Stromal cell of bone marrow (primary cell): ENCODE results near the gene DIPK1A.

Experiments
- DNase-seq: peaks from one replicate; pipeline ENCODE4 v3.0.0-alpha.2; 2012; ENCODE audit warnings: low read depth

The DIPK1A gene

DNA sequence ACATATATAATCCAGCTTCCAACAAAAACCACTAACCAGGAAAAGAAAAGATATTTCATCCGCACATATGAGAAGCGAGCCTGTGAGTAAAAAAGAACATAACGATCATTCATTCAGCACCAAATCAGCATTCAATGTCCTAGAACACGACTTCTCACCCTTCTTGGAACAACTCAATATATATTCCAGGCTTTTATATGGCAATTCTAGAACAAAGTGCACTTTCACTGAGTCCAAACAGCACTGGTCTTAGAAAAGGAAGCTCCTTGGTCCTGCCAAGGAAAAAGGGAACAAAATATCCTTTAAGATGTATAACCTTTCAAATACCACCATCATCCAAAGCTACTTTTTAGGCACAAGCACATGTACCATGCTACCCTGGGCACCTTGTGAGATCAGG lies 84.9 kb downstream of the DIPK1A start:
- no peak for DNase-seq

DNA sequence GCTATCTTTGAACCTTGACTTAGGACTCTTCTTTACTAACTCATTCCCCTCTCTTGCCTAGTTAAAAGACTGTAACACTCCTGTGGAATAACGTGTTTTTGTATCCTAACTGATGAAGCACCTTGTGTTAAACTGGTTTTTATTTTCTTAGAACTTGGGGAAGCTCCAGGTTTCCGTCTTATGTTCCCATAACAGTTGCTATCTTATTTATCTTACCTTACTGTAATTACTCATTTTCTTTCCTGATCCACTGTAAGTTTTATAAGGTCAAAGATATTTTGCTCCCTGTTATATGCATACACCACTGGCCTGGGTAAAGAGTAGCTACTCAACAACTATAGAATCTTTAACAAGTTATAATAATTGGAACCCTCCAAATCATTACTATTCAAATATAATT lies 86.3 kb downstream of the DIPK1A start:
- no peak for DNase-seq

DNA sequence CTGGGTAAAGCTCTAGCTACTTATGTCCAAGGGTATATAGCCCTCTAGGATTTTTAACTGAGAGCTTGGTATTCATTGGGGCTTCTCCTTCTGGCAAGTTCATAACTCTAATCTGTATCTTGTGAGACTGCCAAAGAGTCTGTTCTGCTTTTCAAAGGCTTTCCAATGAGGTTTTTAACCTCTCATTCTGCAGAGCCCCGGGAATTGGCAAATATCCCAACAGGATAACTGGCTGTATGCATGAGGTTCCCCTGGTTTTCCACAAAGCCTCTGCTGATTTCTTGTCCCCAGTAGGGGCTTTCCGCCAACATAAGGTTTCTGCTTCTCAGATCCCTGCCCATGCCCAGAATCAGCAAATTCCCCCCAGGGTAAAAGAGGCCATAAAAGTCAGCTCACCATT lies 88.5 kb downstream of the DIPK1A start:
- DNase-seq: no peak

DNA sequence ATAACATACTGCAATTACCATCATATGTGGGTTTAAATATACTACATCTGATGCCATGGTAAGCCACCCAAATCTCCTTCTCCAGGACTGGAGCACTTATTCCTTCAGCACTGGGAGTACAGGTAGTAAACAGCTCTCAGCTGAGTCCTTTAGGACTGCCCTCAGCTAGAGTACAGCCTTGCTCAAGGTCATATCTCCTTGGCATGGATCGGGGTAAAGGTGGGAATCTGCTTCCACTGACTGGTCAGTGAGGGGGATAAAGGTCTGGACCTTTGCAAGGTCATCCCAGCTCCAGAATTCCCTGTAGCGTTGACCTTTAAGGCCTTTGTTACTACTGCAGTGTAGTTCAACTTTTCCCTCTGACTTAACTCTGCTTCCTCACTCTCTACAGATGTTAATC lies 90.7 kb downstream of the DIPK1A start:
- no peak for DNase-seq

DNA sequence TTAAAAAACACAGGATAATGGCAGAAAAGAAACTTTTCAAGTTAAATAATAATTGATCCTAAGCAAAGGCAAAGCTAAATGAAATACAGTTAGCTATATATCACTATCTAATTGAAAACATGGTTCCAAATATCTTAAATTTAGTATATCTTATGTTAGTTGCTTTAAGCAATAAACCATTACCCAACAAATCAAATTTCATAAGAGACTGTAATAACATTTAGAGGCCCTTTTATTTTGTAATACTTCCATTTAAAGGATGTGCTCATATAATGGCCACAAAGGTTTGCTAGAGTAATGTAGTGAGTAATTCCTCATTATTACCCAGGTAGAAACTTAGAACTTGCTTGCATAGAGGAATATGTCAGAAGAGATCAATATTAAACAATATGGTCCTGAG lies 97.1 kb downstream of the DIPK1A start:
- no peak for DNase-seq

DNA sequence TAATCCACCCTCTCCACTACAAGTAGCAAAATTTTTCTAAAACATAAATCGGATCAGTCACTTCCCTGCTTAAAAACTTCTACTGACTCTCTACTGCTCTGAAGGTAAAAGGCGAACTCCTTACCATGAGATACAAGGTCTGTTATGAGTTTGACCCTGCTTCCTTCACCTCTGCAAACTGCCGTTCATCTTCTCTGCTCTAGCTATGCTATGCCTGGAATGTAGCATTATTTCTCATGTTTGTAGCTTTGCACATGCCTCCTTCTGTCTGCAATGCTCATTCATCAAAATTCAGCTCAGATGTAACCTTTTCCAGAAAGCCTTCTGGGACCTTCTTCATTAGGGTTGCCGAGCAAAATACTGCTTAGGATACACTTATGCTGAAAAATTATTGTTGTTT lies 98.7 kb downstream of the DIPK1A start:
- no peak for DNase-seq

DNA sequence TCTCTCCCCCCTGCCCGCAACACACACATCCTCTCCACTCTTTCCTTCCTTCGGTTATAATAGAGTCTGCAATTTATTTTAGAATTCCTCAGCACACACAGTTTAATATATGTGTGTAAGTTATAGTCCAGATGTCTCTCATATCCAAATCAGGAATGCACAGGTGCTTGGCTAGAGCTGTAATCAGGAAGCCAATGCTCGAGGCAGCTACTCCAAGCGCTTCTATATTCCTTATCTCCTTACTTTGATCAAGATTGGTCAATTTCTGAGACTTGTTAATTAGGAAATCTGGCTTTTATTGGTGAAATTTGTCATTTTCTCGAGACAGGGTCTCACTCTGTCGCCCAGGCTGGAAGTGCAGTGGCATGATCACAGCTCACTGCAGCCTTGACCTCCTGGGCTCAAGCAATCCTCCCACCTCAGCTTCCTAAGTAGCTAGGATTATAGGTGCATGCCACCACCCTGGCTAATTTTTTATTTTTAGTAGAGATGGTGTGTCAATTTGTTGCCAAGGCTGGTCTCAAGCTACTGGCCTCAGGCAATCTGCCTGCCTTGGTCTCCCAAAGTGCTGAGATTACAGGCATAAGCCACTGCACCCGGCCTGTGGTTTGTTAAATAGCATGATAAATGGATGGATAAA lies 101.7 kb downstream of the DIPK1A start:
- DNase-seq: no peak

DNA sequence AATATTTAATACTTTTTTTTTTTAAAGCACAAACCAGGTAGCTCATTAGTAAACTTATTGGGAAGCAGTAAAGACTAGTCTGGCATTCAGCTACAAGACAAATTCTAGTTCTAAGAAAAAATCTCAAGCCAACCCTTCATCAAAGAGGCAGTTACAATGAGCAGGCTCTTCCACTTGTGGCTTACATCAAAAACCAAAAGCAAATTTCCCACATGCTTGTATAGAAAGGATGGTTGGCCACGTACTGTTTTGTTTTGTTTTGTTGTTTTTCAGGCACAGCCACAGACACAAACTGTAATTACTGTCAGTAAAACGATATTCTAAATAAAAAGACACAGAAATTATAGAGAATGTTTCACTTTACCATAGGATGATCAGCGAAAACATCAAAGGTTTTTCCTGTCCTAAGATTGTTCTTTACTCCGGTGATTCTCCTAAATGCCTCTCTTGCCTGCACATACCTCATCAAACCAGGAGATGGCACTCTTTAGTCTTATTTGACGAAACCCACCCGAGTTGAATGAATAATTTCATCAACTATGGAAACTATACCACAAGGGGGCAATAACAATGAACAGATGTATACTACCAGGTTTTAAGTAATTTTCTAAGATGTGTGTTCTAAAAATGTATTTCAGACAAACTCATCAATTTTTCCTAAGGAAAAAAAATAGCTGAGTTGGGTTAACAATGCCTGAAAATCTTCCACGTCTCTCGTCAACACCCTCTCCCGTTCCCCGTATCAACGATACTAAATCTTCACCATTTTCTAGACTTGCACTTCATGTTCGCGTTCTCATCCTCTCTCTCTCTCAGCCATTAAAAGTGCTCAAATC lies 102.5 kb downstream of the DIPK1A start:
- peak; percentile 72 for DNase-seq

DNA sequence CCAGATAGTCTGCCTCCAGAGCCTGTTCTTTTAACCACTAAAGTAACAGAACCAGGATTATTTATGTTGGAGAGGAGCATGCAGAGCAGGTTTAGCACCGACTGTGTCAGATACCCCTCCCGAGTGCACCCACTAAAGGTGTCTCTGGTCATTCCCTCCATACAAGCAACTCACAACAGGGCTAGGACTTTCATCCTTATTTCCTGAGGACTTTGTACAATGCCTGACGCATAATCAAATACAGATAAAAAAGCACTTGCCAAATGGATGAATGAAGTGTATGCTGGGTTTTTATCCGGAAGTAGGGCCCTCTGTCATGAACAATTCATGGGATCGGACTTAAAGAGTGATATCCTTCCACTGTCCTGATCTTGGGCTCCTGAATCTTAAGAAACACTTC lies 103.4 kb downstream of the DIPK1A start:
- no peak for DNase-seq

DNA sequence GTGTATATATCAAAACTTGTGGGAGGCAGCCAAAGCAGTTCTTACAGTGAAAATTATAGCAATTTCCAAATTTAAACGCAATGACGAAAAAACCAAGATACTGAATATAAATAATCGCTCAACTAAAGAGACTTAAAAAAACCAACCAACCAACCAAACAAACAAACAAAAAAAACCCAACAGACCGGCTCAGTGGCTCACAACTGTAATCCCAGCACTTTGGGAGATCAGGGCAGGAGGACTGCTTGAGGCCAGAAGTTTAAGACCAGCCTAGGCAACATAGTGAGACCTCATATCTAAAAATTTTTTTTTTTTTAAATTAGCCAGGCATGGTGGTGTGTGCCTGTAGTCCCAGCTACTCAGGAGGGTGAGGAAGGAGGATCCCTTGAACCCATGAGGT lies 106.0 kb downstream of the DIPK1A start:
- no peak for DNase-seq

DNA sequence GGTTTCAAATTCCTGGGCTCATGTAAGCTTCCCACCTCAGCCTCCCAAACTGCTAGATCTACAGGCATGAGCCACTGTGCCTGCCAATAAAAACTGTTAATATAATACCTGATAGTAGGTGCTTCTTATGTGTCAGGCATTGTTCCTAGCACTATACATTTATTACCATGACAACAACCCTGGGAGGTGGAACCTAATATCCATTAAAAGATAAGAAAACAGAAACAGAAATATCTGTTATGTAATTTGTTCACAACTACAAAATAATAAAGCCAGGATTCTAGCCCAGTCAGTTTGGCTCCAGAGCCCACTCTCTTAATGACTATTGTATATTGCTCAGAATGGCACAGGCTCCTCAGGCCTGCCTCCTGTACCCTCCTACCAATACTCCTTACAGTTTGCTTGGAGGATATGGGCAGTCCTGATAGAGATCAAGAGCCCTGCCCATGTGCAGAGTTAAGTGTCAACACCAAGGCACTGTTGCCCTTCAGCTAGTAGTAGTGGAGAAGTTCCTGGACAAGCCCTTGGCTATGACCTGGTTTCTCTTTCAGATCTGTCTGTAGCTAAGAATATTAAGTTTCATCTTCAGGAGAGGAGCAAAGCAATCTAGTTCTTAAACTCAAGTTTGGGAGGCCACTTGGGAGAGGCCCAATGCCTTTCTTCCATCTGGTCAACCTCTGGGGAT lies 107.0 kb downstream of the DIPK1A start:
- DNase-seq: no peak

DNA sequence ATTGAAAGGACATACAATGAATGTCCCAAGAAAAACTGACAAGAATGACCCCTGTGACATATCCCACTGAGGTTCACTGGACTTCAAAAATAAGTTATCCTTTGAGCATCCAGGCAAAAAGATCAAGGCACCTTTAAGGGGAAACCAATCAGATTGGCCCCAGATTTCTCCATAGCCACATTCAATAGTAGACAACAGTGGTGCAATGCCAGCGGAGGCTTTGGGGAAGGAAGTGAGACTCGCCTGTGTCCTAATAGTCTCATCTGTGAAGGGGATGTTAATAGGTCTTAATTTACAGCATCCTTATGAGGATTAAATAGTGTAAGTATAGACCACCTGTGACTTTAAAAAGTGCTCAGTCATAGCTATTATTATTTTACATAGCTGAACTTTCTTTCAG lies 108.0 kb downstream of the DIPK1A start:
- DNase-seq: no peak

DNA sequence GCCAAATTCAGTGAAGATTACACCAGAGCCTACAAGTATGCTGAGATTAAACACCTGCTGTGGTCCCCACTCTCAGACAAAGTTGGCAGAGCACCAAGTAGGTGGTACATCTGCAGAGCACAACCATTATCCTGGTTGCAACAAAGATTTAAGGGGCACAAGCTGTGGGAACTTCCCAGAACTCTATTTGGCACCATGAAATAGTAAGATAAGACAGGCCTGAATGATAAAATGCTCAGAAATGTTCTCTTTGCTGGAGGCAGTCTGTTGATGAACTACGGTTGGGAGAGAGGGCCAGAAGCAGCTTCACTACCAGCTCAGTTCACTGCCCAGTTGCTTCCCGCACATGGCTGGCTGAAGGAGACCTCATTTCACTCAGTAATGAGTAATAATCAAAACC lies 109.5 kb downstream of the DIPK1A start:
- DNase-seq: no peak

DNA sequence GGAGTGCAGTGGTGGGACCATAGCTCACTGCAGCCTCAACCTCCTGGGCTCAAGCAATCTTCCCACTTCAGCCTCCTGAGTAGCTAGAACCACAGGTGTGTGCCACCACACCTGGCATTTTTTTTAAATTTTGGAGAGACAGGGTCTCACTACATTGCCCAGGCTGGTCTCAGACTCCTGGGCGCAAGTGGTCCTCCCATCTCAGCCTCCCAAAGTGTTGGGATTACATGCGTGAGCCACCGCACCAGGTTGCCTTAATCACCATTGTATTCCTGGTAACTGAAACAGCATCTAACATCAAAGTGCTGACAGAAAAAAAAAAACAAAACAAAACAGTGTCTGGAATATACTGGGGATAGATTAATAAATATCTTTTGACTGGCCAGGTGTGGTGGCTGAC lies 111.2 kb downstream of the DIPK1A start:
- DNase-seq: no peak

DNA sequence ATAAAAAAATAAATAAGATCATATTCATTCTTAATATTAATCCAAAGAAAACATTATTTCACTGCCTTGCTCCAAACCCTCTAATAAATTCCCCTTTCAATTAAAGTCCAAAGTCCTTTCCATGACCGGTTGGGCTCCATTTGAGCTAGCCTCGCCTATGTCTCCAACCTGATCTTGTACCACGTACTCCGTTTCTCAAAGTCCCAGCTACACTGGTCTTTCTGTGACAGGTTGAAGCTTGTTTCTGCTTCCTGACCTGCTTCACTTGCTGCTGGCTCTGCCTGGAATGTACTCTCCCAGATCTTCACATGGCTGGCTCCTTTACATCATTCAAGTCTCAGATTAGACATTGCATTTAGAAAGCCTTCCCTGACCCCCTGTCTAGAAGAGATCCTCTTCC lies 113.1 kb downstream of the DIPK1A start:
- DNase-seq: no peak

DNA sequence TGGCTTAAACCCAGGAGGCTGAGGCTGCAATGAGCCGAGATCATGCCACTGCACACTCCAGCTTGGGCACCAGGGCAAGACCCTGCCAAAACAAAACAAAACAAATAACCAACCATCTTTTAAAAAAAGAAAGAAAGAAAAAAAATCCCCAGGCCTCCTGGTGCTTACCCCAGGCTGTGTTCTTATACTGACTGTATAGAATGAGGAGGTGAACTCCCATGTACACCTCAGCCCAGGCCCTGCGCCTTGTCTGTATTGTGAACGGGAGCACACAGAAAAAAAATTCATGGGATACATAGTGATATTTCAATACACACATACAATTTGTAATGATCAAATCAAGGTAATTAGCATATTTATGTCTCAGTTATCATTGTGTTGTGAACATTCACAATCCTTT lies 115.4 kb downstream of the DIPK1A start:
- DNase-seq: no peak

DNA sequence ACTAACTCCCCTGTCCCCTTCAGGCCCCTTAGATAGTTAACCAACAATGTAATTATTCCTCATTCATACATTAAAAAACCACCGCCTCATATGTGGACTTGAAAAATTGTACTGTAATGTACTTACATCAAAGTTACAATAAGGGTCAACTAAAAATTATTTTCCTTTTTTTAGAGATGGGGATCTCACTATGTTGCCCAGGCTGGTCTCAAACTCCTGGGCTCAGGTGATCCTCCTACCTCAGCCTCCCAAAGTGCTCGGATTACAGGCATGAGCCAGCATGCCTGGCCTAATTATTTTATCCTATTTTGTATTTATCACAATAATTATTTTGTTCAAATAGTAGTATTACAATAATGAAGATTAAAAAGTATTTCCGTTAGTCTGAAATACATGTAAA lies 116.8 kb downstream of the DIPK1A start:
- DNase-seq: no peak

DNA sequence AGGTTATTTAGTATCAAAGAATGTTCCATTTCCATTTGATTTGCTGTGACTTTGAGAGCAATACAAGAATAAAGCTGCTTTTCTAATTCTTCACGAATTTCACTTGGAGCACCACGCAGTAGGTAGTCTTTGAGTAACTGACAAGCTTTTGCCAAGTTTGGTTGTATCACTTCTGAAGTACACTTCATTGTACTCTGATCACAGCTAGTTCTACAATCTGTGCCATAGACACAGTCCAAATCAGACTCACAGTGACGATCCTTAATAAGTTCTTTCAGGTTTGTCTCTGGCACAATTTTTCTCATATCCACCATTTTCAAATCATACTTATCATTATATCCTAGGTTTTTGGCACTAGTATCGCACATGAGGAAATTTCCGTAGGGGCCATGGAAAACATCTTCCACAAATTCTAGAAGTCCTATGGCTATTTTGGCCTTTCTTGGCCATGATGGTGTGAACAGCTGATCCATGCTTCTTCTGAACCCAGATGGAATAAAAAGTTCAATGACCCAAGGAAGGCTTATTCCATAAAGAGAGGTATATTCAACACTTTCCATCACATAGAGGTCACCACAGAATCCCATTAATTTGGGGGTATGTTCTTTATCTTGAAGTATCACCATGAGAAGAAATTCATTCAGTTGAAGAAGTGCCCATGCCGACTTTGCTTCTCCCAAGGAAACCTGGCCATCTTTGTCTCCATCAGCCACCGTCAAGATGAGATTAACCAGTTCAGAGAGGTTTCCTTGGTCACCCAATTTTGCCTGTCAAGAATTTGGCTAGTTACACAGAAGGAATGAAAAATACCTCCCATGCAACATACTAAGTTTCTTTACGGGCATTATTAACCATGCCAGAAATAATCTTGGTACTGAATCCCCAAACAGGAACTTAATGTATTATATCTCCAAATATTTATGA lies 117.6 kb downstream of the DIPK1A start:
- no peak for DNase-seq

DNA sequence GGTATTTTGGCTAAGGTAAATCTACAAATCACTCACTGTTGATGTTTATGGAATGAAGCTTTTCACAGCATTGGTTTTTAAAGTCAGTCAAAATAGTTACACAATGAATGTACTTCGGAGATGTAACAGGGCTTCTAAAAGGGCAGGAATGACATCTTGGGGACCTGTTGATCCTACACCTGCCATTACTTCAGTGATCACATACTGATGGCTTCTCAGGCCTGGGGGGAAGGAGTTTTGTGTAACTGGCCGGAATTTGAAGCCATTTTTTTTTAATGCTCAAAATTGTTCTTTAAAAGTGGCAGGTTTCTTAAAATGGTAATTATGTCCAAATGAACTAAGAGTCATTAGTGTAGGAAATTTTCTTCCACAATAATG lies 118.2 kb downstream of the DIPK1A start:
- no peak for DNase-seq

DNA sequence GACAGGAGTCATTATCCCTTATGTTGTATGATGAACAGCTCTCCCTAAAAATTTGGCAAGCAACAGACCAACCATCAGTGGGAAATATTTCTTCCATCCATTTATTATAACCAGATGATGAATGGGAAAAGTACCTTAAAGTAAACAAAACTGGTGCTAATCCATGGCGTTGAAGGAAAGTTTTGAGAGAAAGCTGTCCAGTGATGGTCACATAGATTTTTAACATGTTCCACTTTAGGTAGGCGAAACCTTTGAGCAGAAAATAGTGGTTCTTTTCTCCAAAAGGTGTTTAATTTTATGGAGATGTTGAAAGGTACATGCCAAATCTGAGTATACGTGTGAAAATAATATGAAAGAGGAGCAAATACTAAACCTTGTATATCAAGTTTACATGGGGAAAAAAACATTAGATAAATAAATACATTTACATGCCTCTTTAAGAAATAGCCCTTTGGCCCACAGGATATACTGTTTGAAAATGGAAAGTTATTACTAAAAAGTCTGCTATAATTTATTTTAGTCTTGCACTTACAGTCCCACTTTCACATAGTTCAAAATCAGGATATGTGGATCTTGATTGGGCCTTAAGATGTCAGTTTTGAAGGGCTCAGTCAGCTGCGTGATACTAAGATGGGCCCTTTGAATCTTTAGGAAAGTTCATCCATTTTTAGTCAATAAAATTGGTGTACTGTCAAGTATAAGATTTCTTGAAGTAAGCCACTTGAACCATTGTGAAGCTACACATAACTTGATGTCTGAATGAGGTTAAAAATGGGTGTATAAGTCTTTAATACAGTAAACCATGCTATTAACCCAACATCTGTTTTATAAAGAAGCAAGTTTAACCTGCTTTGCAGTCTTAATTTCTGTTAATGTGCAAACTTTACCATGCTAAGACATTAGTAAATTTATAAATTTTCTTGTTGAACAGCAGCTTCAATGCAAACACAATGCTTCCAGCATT lies 118.9 kb downstream of the DIPK1A start:
- no peak for DNase-seq

DNA sequence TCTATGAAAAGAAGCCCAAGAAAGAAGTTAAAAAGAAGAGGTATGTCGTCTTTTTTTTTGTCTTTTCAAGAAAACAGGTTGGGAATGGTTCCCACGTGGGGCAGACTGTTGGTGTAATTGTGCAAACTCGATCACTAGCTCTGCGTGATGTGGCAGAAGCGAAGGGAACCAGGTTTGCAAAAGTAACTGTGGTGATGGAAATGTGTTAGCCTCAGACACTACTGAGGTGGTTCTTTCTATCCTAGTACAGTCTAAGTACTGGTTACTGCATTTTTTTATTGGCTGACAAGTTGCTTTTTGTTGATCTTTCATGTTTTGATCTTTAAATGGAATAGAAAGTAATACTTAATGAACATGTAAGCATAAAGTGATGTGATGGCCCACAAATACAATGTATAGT lies 120.7 kb downstream of the DIPK1A start:
- DNase-seq: no peak
